Loucy (cell line): Measurements from ENCODE around the gene BCAR3.

Experiments used
- H2AFZ ChIP-seq: fragments of 200-600 bp; sonication (generic); 2 replicates; pipeline ENCODE4 v1.6.0; 2016; ENCODE audit warnings: antibody characterized with exemption, mild to moderate bottlenecking, low read length, moderate library complexity
- H3F3A ChIP-seq: fragments of 200-600 bp; 2 replicates; pipeline ENCODE4 v1.6.0; 2016; ENCODE audit warnings: antibody characterized with exemption, low read depth, mild to moderate bottlenecking
- H3K27me3 ChIP-seq: fragments of 200-600 bp; sonication (generic); 2 replicates; pipeline ENCODE4 v1.6.1; 2014; ENCODE audit warnings: low read length, mild to moderate bottlenecking; ENCODE audit not compliant: insufficient read depth, poor library complexity, severe bottlenecking
- H3K36me3 ChIP-seq: fragments of 200-600 bp; sonication (generic); 2 replicates; pipeline ENCODE4 v1.6.1; 2016; ENCODE audit warnings: low read length; ENCODE audit not compliant: insufficient read depth
- H3K4me1 ChIP-seq: fragments of 200-600 bp; sonication (generic); 2 replicates; pipeline ENCODE4 v1.5.1; 2014; ENCODE audit warnings: low read length, mild to moderate bottlenecking; ENCODE audit not compliant: insufficient read depth, poor library complexity, severe bottlenecking
- H3K4me2 ChIP-seq: fragments of 200-600 bp; sonication (generic); 2 replicates; pipeline ENCODE4 v1.6.0; 2014; ENCODE audit warnings: antibody characterized with exemption, low read length, low read depth, mild to moderate bottlenecking; ENCODE audit not compliant: poor library complexity, severe bottlenecking
- H3K4me3 ChIP-seq: fragments of 200-600 bp; sonication (generic); 2 replicates; pipeline ENCODE4 v1.5.1; 2014; ENCODE audit warnings: low read length, mild to moderate bottlenecking, mixed read lengths; ENCODE audit not compliant: poor library complexity, severe bottlenecking
- H3K79me2 ChIP-seq: fragments of 200-600 bp; sonication (generic); 2 replicates; pipeline ENCODE4 v1.6.1; 2014; ENCODE audit warnings: low read length; ENCODE audit not compliant: insufficient read depth
- H3K9ac ChIP-seq: fragments of 200-600 bp; sonication (generic); 2 replicates; pipeline ENCODE4 v1.6.0; 2014; ENCODE audit warnings: mild to moderate bottlenecking, low read depth, low read length, moderate library complexity; ENCODE audit not compliant: poor library complexity, severe bottlenecking
- H3K9me2 ChIP-seq: fragments of 200-600 bp; sonication (generic); replicated peaks from 2 replicates; pipeline ENCODE4 v1.6.1; 2016; ENCODE audit warnings: low read depth, low read length, mixed read lengths
- H3K9me3 ChIP-seq: fragments of 200-600 bp; sonication (generic); 2 replicates; pipeline ENCODE4 v1.6.1; 2014; ENCODE audit warnings: mild to moderate bottlenecking, antibody characterized with exemption, low read length, low read depth; ENCODE audit not compliant: insufficient read depth
- H4K20me1 ChIP-seq: fragments of 200-600 bp; sonication (generic); 2 replicates; pipeline ENCODE4 v1.6.0; 2014; ENCODE audit warnings: antibody characterized with exemption, low read length, mild to moderate bottlenecking; ENCODE audit not compliant: insufficient read depth, poor library complexity, severe bottlenecking
- CTCF ChIP-seq: fragments of 200-600 bp; sonication (generic); conservative IDR thresholded peaks from 2 replicates; pipeline ENCODE4 v1.5.1; 2014; ENCODE audit warnings: mild to moderate bottlenecking, antibody characterized with exemption, low read length
- EZH2phosphoT487 ChIP-seq: fragments of 200-600 bp; IDR thresholded peaks from 2 replicates; pipeline ENCODE4 v1.6.1; 2018; ENCODE audit warnings: antibody characterized with exemption, mild to moderate bottlenecking, moderate library complexity, borderline replicate concordance

The BCAR3 gene

GRCh38 chr1:93714356-93714755 is 32.7 kb upstream of the BCAR3 start:
- TF ChIP-seq CTCF: no peak
- no peak for TF ChIP-seq EZH2phosphoT487
- H3K4me3 ChIP-seq: no peak overlapping the region
- H3K4me2 ChIP-seq: no peak overlapping the region
- no peaks in the 10 kb centered on the region for H3K36me3 ChIP-seq
- H3K9ac ChIP-seq: no peak overlapping the region
- H3K79me2 ChIP-seq: no peaks in the 10 kb centered on the region
- H3K27me3 ChIP-seq: peaks cover 24% of the 10 kb centered on the region
- H4K20me1 ChIP-seq: no peaks in the 10 kb centered on the region
- H2AFZ ChIP-seq: no peak overlapping the region
- no peaks in the 10 kb centered on the region for H3K9me3 ChIP-seq
- H3F3A ChIP-seq: no peaks in the 10 kb centered on the region
- H3K9me2 ChIP-seq: no peaks in the 10 kb centered on the region
- H3K4me1 ChIP-seq: peaks cover 7% of the 10 kb centered on the region

GRCh38 chr1:93713341-93713740 is 31.7 kb upstream of the BCAR3 start:
- Histone ChIP-seq H3K4me2 (no peak overlapping the region), H3K4me3 (no peak overlapping the region)

GRCh38 chr1:93712741-93713140 is 31.1 kb upstream of the BCAR3 start:
- H3K9me3 ChIP-seq: no peaks in the 10 kb centered on the region
- no peak overlapping the region for H3K4me3 ChIP-seq
- no peak overlapping the region for H3K9ac ChIP-seq
- no peaks in the 10 kb centered on the region for H4K20me1 ChIP-seq
- H3K36me3 ChIP-seq: no peaks in the 10 kb centered on the region
- no peaks in the 10 kb centered on the region for H3F3A ChIP-seq
- TF ChIP-seq CTCF: no peak
- TF ChIP-seq EZH2phosphoT487: no peak
- H3K4me2 ChIP-seq: no peak overlapping the region
- H2AFZ ChIP-seq: no peak overlapping the region
- H3K27me3 ChIP-seq: peaks cover 24% of the 10 kb centered on the region
- H3K9me2 ChIP-seq: no peaks in the 10 kb centered on the region
- peaks cover 18% of the 10 kb centered on the region for H3K4me1 ChIP-seq
- H3K79me2 ChIP-seq: no peaks in the 10 kb centered on the region

More at GRCh38 chr1:93713341-93713740, 31.7 kb upstream of the BCAR3 start:
- Histone ChIP-seq H3F3A (no peaks in the 10 kb centered on the region), H4K20me1 (no peaks in the 10 kb centered on the region), H3K9me3 (no peaks in the 10 kb centered on the region), H3K9ac (no peak overlapping the region), H3K9me2 (no peaks in the 10 kb centered on the region), H2AFZ (no peak overlapping the region), H3K27me3 (peaks cover 24% of the 10 kb centered on the region), H3K36me3 (no peaks in the 10 kb centered on the region), H3K4me1 (peaks cover 17% of the 10 kb centered on the region), H3K79me2 (no peaks in the 10 kb centered on the region)
- TF ChIP-seq CTCF (no peak), EZH2phosphoT487 (no peak)
